ENCODE data around the gene SLC47A1.

The SLC47A1 gene

GRCh38 chr17:19570544-19571062, 36.9 kb downstream of the SLC47A1 start (continued):
- no peak for TF ChIP-seq BCL6B (tag by site-specific recombination; IDR thresholded peaks at IDR 0.05)

GRCh38 chr17:19573075-19573474, 39.4 kb downstream of the SLC47A1 start:
- Histone ChIP-seq H3K4me3 (ENCODE audit: low read depth, low read length) (no peak overlapping the region), H3K4me1 (ENCODE audit: control insufficient read depth, insufficient read depth, low read length) (no peaks in the 10 kb centered on the region), H3K9me3 (ENCODE audit: control insufficient read depth, insufficient read depth, low read depth, low read length) (no peaks in the 10 kb centered on the region), H3K27ac (ENCODE audit: extremely low read depth, low read depth, low read length) (no peak overlapping the region), H3K36me3 (ENCODE audit: control insufficient read depth in 2 of 2, insufficient read depth in 1 of 2, low read length in 2 of 2) (no peaks in the 10 kb centered on the region; a peak in 1 of 3 replicates)
- TF ChIP-seq REPIN1 (tag by site-specific recombination; IDR thresholded peaks at IDR 0.05; ENCODE audit: low read depth) (no peak), ZNF202 (tag by site-specific recombination; IDR thresholded peaks at IDR 0.05; ENCODE audit: borderline replicate concordance) (no peak), PRDM10 (tag by site-specific recombination; IDR thresholded peaks at IDR 0.05) (no peak), SCRT1 (tag by site-specific recombination; IDR thresholded peaks at IDR 0.05; ENCODE audit: borderline replicate concordance) (no peak), ZNF155 (tag by site-specific recombination; IDR thresholded peaks at IDR 0.05) (no peak), ZBTB10 (tag by site-specific recombination; IDR thresholded peaks at IDR 0.05) (no peak), ZIC2 (tag by site-specific recombination; IDR thresholded peaks at IDR 0.05) (no peak), KLF8 (tag by site-specific recombination; IDR thresholded peaks at IDR 0.05) (no peak)
- CTCF ChIA-PET, result interaction anchor here (1.1 kb wide), 1 partner anchor 11 kb away, joined by 4 read pairs; no protein-coding TSS in a partner anchor
- POLR2A ChIA-PET, result interaction anchor here (0.6 to 0.7 kb wide), 3 partner anchors 361 to 1313 kb away, joined by 4 to 5 read pairs (median 4); no protein-coding TSS in a partner anchor

GRCh38 chr17:19574956-19575355, 41.3 kb downstream of the SLC47A1 start:
- Histone ChIP-seq H3K27ac (ENCODE audit: extremely low read depth, low read depth, low read length) (no peak overlapping the region), H3K36me3 (ENCODE audit: control insufficient read depth in 2 of 2, insufficient read depth in 1 of 2, low read length in 2 of 2) (no peaks in the 10 kb centered on the region; a peak in 1 of 3 replicates), H3K9me3 (ENCODE audit: control insufficient read depth, insufficient read depth, low read depth, low read length) (no peaks in the 10 kb centered on the region), H3K4me1 (ENCODE audit: control insufficient read depth, insufficient read depth, low read length) (no peaks in the 10 kb centered on the region), H3K4me3 (ENCODE audit: low read depth, low read length) (no peak overlapping the region)
- TF ChIP-seq ZNF202 (tag by site-specific recombination; IDR thresholded peaks at IDR 0.05; ENCODE audit: borderline replicate concordance) (no peak), MEIS1 (CRISPR knock-in tag; IDR thresholded peaks at IDR 0.05; ENCODE audit: borderline replicate concordance) (no peak), ZNF132 (tag by site-specific recombination; IDR thresholded peaks at IDR 0.05; ENCODE audit: borderline replicate concordance) (no peak), ZNF350 (tag by site-specific recombination; IDR thresholded peaks at IDR 0.05) (no peak), ZNF571 (tag by site-specific recombination; IDR thresholded peaks at IDR 0.05) (no peak), GLI2 (tag by site-specific recombination; IDR thresholded peaks at IDR 0.05; ENCODE audit: borderline replicate concordance, low read depth) (no peak)
- ChIA-PET CTCF (interaction anchor here (0.6 kb wide), 2 partner anchors 8 to 184 kb away, joined by 3 to 4 read pairs; no protein-coding TSS in a partner anchor), POLR2A (interaction anchor here (1.1 kb wide), 1 partner anchor 74 kb away, joined by 4 read pairs; the partner anchor contains the start of gene ALDH3A2)

All from HEK293 (cell line).